GM21717 (cell line): ENCODE data around the gene TRPC4AP.
"Not testable (repeated sequence)": the region's sequence is repeated elsewhere in the genome, so short reads cannot be mapped to it uniquely, and the experiment has no call there.

ENCODE experiments used
- ATAC-seq: cut with Tn5 transposase; IDR thresholded peaks from one replicate; pipeline ENCODE4 v1.9.1; 2021; ENCODE audit warnings: mild to moderate bottlenecking, moderate library complexity; ENCODE audit not compliant: unreplicated experiment

Gene TRPC4AP

GRCh38 chr20:35059612-35060011 is 33.0 kb downstream of the TRPC4AP start:
- ATAC-seq, result no peak

- ATAC-seq, result no peak
Observed at GRCh38 chr20:35059110-35059509, 33.5 kb downstream of the TRPC4AP start.

GRCh38 chr20:35055445-35056276 is 36.9 kb downstream of the TRPC4AP start:
- no peak for ATAC-seq

GRCh38 chr20:35054814-35055213 is 37.8 kb downstream of the TRPC4AP start:
- ATAC-seq, result no peak

DNA sequence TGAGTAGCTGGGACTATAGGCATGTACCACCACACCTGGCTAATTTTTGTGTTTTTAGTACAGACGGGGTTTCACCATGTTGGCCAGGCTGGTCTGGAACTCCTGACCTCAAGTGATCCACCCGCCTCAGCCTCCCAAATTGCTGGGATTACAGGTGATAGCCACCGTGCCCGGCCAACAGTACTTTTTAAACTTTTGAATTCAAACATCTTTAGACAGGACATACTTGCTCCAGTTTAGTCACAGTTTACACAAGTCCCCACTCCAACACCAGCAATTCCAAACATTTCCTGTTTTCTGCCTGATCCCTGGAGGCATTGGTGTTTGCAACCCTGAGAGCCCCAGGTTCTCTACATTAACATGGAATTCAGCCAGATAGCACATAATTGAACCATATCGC is 40.0 kb downstream of the TRPC4AP start:
- not testable (repeated sequence) for ATAC-seq

- ATAC-seq, result no peak
Observed at GRCh38 chr20:35049776-35050352, 42.7 kb downstream of the TRPC4AP start.

GRCh38 chr20:35048739-35049138 is 43.9 kb downstream of the TRPC4AP start:
- no peak for ATAC-seq

DNA sequence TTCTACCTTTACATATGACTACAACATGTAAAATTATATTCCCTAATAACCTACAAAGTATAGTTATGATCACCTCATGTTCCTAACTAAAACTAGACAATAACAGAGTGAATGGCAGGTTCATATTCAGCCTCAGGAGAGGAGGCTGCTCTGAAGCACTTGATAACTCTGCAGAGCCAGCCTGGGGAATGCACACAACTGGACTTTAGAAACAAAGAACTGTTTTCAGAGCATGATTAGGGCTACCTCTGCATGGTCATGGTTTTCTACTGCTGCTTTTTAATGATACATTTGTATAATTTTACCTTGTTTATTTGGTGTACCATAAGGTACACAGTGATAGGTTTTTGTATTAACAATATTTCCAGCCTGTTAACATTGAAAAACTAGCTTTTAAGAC is 50.3 kb downstream of the TRPC4AP start:
- no peak for ATAC-seq

DNA sequence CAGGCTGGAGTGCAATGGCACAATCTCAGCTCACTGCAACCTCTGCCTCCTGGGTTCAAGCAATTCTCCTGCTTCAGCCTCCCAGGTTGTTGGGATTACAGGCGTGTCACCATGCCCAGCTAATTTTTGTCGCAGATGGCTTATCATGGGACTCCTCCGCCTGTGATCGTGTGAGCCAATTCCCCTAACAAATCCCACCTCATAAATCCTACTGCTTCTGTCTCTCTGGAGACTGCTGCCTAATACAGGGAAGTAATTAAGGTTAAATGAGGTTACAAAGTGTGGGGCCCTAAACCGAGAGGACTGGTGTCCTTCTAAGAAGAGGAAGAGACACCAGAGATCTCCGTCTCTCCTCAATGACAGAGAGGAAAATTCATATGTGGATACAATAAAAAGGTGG is 52.0 kb downstream of the TRPC4AP start:
- ATAC-seq, result no peak

GRCh38 chr20:35039846-35040489 is 52.6 kb downstream of the TRPC4AP start:
- ATAC-seq, result no peak

DNA sequence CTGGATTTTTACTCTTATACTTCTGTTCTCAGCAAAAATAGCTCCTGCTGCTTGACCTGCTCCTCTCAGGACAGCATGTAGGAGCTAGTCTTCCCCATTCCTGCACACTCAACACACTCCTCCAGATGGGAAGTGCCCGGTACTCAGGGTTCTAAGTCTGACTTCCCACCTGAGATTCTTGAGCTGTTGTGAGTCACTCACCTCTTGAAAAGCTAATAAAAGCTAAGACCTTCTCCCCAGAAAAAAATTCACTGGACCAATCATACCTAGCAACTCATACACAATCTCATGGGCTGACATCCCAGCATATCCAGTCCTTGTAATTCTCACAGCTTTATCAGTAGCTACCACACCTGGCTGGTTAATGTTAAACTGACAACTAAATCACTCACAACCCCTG is 53.5 kb downstream of the TRPC4AP start:
- ATAC-seq, result no peak

DNA sequence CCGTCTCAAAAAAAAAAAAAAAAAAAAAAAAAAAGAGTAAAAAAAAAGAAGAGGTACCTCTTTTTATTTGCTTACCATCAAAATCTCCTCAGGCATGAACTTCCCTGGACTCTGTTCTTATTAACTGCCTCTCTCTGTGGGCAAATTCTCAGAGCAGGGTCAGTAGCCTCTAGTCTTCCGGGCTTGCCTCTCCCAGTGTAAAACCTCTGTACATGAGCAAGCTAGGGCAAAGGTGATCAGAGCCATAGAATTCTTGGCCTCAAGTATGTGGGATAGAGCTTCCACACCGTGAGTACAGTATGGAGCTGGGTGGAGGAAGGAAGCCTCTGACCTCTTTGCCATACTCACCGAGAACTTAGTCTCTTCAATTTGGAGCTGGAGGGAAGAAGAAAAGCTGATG is 58.5 kb downstream of the TRPC4AP start:
- ATAC-seq, result no peak

DNA sequence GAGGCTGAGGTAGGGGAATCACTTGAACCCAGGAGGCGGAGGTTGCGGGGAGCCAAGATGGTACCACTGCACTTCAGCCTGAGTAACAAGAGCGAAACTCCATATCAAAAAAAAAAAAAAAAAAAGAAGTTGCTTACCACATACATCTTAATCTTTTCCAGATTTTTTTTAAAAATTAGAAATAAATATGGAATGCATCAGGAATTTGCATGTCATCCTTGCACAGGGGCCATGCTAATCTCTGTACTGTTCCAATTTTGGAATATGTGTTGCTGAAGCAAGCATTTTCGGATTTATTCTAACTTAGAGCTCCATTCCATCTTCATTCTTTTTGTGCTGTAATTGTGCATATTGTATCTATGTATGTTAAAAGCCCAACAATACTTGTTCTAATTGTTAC is 62.5 kb downstream of the TRPC4AP start:
- ATAC-seq, result no peak

DNA sequence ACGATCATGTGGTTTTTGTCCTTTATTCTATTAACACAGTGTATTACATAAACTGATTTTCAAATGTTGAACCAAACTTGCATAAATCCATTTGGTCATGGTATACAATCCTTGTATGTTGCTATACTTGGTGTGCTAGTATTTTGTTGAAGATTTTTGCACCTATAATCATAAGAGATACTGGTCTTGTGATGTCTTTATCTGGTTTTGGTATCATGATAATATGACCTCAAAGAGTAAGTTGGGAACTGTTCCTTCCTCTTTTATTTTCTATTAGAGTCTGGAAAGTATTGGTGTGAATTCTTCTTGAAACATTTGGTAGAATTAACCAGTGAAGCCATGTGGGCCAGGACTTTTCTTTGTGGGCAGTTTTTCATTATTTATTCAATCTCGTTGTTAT is 65.3 kb downstream of the TRPC4AP start:
- ATAC-seq, result no peak

- ATAC-seq, result no peak
Observed at GRCh38 chr20:35025116-35025515, 67.5 kb downstream of the TRPC4AP start.

- ATAC-seq, result no peak
Observed at GRCh38 chr20:35023624-35024023, 69.0 kb downstream of the TRPC4AP start.

DNA sequence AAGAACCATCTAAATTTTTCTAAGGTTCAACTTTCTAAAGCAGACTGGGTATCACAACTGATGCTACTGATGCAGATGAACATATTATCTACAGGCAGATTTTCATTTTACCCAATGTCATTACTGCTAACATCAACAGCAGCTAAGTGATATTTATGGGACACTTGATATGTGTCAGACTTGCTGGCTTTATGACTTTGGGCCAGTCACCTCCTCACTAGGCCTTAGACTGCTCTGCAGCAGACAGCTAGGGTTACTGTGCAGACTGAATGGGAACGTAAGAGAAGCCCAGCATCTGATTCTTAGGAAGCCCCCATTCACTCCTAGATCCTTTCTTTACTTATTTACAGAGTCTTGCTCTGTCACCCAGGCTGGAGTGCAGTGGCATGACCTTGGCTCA is 70.8 kb downstream of the TRPC4AP start:
- ATAC-seq, result no peak

- ATAC-seq, result no peak
Observed at GRCh38 chr20:35021063-35021462, 71.5 kb downstream of the TRPC4AP start.

GRCh38 chr20:35020108-35020928 is 72.3 kb downstream of the TRPC4AP start:
- no peak for ATAC-seq

DNA sequence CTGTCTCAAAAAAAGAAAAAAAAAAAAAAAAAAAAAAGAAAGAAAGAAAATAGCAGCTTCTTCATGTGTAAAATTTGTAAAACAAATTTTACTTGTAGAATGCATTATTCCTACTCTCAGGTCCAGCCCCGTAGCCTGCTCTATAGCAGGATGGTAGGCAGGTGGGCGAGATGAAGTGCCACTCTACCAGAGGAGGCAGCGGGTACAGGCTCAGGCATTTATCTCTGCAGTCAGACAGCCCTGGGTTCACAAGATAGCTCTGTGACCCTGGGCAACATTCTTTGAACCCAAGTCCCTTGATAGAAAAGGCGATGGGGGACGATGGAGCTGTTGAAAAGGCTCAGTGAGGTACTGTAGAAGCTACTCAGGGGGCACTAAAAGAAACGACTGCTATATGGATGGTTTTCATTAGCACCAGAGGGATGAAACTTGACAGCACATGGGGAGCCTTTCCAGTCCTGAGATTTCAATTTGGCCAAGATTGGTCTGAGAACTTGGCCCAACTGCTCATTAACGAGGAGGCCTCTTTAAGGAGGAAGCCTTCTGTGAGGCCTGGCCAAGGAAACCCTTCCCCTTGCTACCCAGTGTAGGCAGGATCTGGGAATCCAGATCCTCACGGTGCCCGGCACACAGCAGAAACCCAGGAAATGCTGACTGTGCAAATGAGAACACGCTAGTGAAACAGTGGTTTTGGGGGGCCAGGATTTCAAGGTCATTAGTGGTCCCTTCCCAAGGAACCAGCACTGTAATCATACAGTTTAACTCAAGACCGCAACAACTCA is 73.8 kb downstream of the TRPC4AP start:
- no peak for ATAC-seq
